DOHH2 (cell line): ENCODE data around the gene ALOX5AP.

Experiments
- H3F3A ChIP-seq: fragments of 200-600 bp; sonication (generic), shearing (Covaris generic); 2 replicates; pipeline ENCODE4 v1.6.0; 2016; ENCODE audit warnings: antibody characterized with exemption, mild to moderate bottlenecking; ENCODE audit not compliant: control insufficient read depth, insufficient read depth
- H3K27ac ChIP-seq: fragments of 200-600 bp; sonication (generic); 2 replicates; pipeline ENCODE4 v1.5.1; 2014; ENCODE audit warnings: low read depth, mild to moderate bottlenecking, low read length, moderate library complexity
- H3K27me3 ChIP-seq: fragments of 200-600 bp; sonication (generic); 2 replicates; pipeline ENCODE4 v1.6.1; 2014; ENCODE audit warnings: mild to moderate bottlenecking, low read length, mixed read lengths; ENCODE audit not compliant: control insufficient read depth
- H3K36me3 ChIP-seq: fragments of 200-600 bp; sonication (generic); 2 replicates; pipeline ENCODE4 v1.6.1; 2014; ENCODE audit warnings: mild to moderate bottlenecking, low read length, moderate library complexity, mixed read lengths; ENCODE audit not compliant: control insufficient read depth
- H3K4me1 ChIP-seq: fragments of 200-600 bp; sonication (generic); 2 replicates; pipeline ENCODE4 v1.6.1; 2014; ENCODE audit warnings: mild to moderate bottlenecking, low read length, mixed read lengths; ENCODE audit not compliant: control insufficient read depth
- H3K4me2 ChIP-seq: fragments of 200-600 bp; sonication (generic); 2 replicates; pipeline ENCODE4 v1.6.0; 2014; ENCODE audit warnings: mild to moderate bottlenecking, low read length, moderate library complexity
- H3K4me3 ChIP-seq: fragments of 200-600 bp; sonication (generic); 2 replicates; pipeline ENCODE4 v1.5.1; 2014; ENCODE audit warnings: mild to moderate bottlenecking, low read length, mixed read lengths
- H3K79me2 ChIP-seq: fragments of 200-600 bp; sonication (generic); 2 replicates; pipeline ENCODE4 v1.6.1; 2014; ENCODE audit warnings: mild to moderate bottlenecking, low read length, mixed read lengths; ENCODE audit not compliant: control insufficient read depth
- H3K9me2 ChIP-seq: fragments of 200-600 bp; sonication (generic); replicated peaks from 2 replicates; pipeline ENCODE4 v1.6.1; 2014; ENCODE audit warnings: mild to moderate bottlenecking, low read length, mixed read lengths; ENCODE audit not compliant: control insufficient read depth
- H3K9me3 ChIP-seq: fragments of 200-600 bp; sonication (generic); 2 replicates; pipeline ENCODE4 v1.6.1; 2014; ENCODE audit warnings: antibody characterized with exemption, low read length, mixed read lengths; ENCODE audit not compliant: control insufficient read depth, insufficient read depth
- H4K20me1 ChIP-seq: fragments of 200-600 bp; sonication (generic); 2 replicates; pipeline ENCODE4 v1.6.0; 2014; ENCODE audit warnings: low read depth, mild to moderate bottlenecking, antibody characterized with exemption, low read length, moderate library complexity; ENCODE audit not compliant: control insufficient read depth, insufficient read depth
- CTCF ChIP-seq: fragments of 200-600 bp; sonication (generic); IDR thresholded peaks from one replicate; pipeline ENCODE4 v1.5.1; 2014; ENCODE audit warnings: antibody characterized with exemption, mild to moderate bottlenecking, low read depth, low read length; ENCODE audit not compliant: poor library complexity, severe bottlenecking
- EZH2phosphoT487 ChIP-seq: fragments of 200-600 bp; sonication (generic); IDR thresholded peaks from 2 replicates; pipeline ENCODE4 v1.6.1; 2017; ENCODE audit warnings: borderline replicate concordance, mild to moderate bottlenecking, antibody characterized with exemption, low read length, moderate library complexity, mixed read lengths

Gene ALOX5AP

GRCh38 chr13:30718661-30719524 lies 16.4 kb upstream of the ALOX5AP start:
- H4K20me1 ChIP-seq, result no peaks in the 10 kb centered on the region
- H3K79me2 ChIP-seq, result no peaks in the 10 kb centered on the region
- H3K4me1 ChIP-seq, result peaks cover 36% of the 10 kb centered on the region
- no peak overlapping the region for H3K4me3 ChIP-seq
- peak overlapping the region; percentile 67 for H3K4me2 ChIP-seq
- peaks cover 7% of the 10 kb centered on the region; the same call in 1 of the 2 replicates for H3K27me3 ChIP-seq
- H3K27ac ChIP-seq, result no peak overlapping the region
- H3K9me2 ChIP-seq, result no peaks in the 10 kb centered on the region
- peaks cover 6% of the 10 kb centered on the region for H3F3A ChIP-seq
- TF ChIP-seq CTCF, result no peak
- TF ChIP-seq EZH2phosphoT487, result no peak
- H3K36me3 ChIP-seq, result no peaks in the 10 kb centered on the region
- no peaks in the 10 kb centered on the region for H3K9me3 ChIP-seq

- Histone ChIP-seq H4K20me1 (no peaks in the 10 kb centered on the region), H3K4me2 (peak overlapping the region; percentile 67), H3K9me3 (no peaks in the 10 kb centered on the region), H3K79me2 (no peaks in the 10 kb centered on the region), H3K27ac (no peak overlapping the region), H3K9me2 (no peaks in the 10 kb centered on the region), H3K27me3 (peaks cover 7% of the 10 kb centered on the region; the same call in 1 of the 2 replicates), H3K4me1 (peaks cover 36% of the 10 kb centered on the region), H3K36me3 (no peaks in the 10 kb centered on the region), H3F3A (peaks cover 6% of the 10 kb centered on the region), H3K4me3 (no peak overlapping the region)
- TF ChIP-seq CTCF (no peak), EZH2phosphoT487 (no peak)
Measured at GRCh38 chr13:30719525-30719914, 15.8 kb upstream of the ALOX5AP start.

GRCh38 chr13:30720172-30720869 lies 15.0 kb upstream of the ALOX5AP start:
- Histone ChIP-seq H3K79me2 (no peaks in the 10 kb centered on the region), H3K9me3 (no peaks in the 10 kb centered on the region), H3F3A (peaks cover 6% of the 10 kb centered on the region), H3K27ac (peak overlapping the region; percentile 62), H3K9me2 (no peaks in the 10 kb centered on the region), H3K4me3 (peak overlapping the region; percentile 53), H4K20me1 (no peaks in the 10 kb centered on the region), H3K4me1 (peaks cover 36% of the 10 kb centered on the region), H3K36me3 (no peaks in the 10 kb centered on the region), H3K4me2 (peak overlapping the region; percentile 67), H3K27me3 (peaks cover 7% of the 10 kb centered on the region; the same call in 1 of the 2 replicates)
- TF ChIP-seq EZH2phosphoT487 (no peak), CTCF (no peak)
